Activated T-helper 1 cell treated with anti-CD3 and anti-CD28 coated beads, Interleukin-2, amount 50 U/mL, for 16 hours (primary cell): ENCODE results near the gene EIF2AK3.
"Not testable (repeated sequence)": the region's sequence is repeated elsewhere in the genome, so short reads cannot be mapped to it uniquely, and the experiment has no call there.

Experiments used
- DNase-seq, 2 donors: peaks; one replicate each; pipeline ENCODE4 v3.0.0-alpha.2; 2020; ENCODE audit warnings: low read depth in 1 of 2, low spot score in 1 of 2

Gene EIF2AK3

GRCh38 chr2:88637464-88637863 lies 10.2 kb upstream of the EIF2AK3 start:
- DNase-seq = no peak

- no peak for DNase-seq
Observed at GRCh38 chr2:88636026-88636425, 8.8 kb upstream of the EIF2AK3 start.

- no peak for DNase-seq
Observed at GRCh38 chr2:88632569-88632968, 5.3 kb upstream of the EIF2AK3 start.

- DNase-seq = no peak
Observed at GRCh38 chr2:88628571-88628939, 1.3 kb upstream of the EIF2AK3 start.

GRCh38 chr2:88627856-88628570 lies 749 bp upstream of the EIF2AK3 start:
- DNase-seq = peak; percentile 43 to 56

- peak; percentile 30 for DNase-seq
Observed at GRCh38 chr2:88626171-88627054, 851 bp downstream of the EIF2AK3 start.

GRCh38 chr2:88624477-88624876 lies 2.8 kb downstream of the EIF2AK3 start:
- no peak for DNase-seq

- not testable (repeated sequence) for DNase-seq
Observed at GRCh38 chr2:88623831-88624465, 3.3 kb downstream of the EIF2AK3 start.

- no peak for DNase-seq
Observed at GRCh38 chr2:88622307-88622706, 5.0 kb downstream of the EIF2AK3 start.

GRCh38 chr2:88621432-88621831 lies 5.8 kb downstream of the EIF2AK3 start:
- no peak for DNase-seq

GRCh38 chr2:88620015-88620414 lies 7.2 kb downstream of the EIF2AK3 start:
- no peak for DNase-seq

- no peak for DNase-seq
Observed at GRCh38 chr2:88615822-88616221, 11.4 kb downstream of the EIF2AK3 start.

GRCh38 chr2:88614497-88615157 lies 12.6 kb downstream of the EIF2AK3 start:
- DNase-seq = no peak

- DNase-seq = no peak
Observed at GRCh38 chr2:88613921-88614320, 13.3 kb downstream of the EIF2AK3 start.

GRCh38 chr2:88608184-88608583 lies 19.1 kb downstream of the EIF2AK3 start:
- DNase-seq = no peak

- no peak for DNase-seq
Observed at GRCh38 chr2:88607416-88607815, 19.8 kb downstream of the EIF2AK3 start.

GRCh38 chr2:88606371-88607030 lies 20.8 kb downstream of the EIF2AK3 start:
- DNase-seq = no peak

GRCh38 chr2:88603146-88603545 lies 24.1 kb downstream of the EIF2AK3 start:
- DNase-seq = no peak

- no peak for DNase-seq
Observed at GRCh38 chr2:88602022-88602421, 25.2 kb downstream of the EIF2AK3 start.

GRCh38 chr2:88601286-88601685 lies 26.0 kb downstream of the EIF2AK3 start:
- DNase-seq = no peak

- peak in 1 of 2 donors; percentile 21 for DNase-seq
Observed at GRCh38 chr2:88600038-88600465, 27.2 kb downstream of the EIF2AK3 start.
